Astrocyte of the cerebellum (primary cell): ENCODE measurements around the gene THBS1.

Source experiments
- DNase-seq: peaks from one replicate; pipeline ENCODE4 v3.0.0-alpha.2; 2011; ENCODE audit warnings: low read depth
- H3K4me3 ChIP-seq: 2 replicates; pipeline ENCODE4 v1.5.1; 2011; ENCODE audit warnings: mild to moderate bottlenecking, low read depth, low read length, moderate library complexity
- CTCF ChIP-seq: IDR thresholded peaks from 2 replicates; pipeline ENCODE4 v1.5.1; 2012; ENCODE audit warnings: low read length, low read depth, moderate library complexity, mild to moderate bottlenecking; ENCODE audit errors: missing control alignments
- in situ Hi-C: cut with HindIII; loops from 2 replicates; pipeline ENCODE4 v1.10.0; 2017; ENCODE audit warnings: low sequenced_read_pairs

THBS1 gene

GRCh38 chr15:39589815-39590644 is 9.2 kb downstream of the THBS1 start:
- H3K4me3 ChIP-seq, result no peak overlapping the region
- no peak for DNase-seq
- TF ChIP-seq CTCF, result no peak
- in situ Hi-C loops, result no loop called here

- in situ Hi-C loops, result no loop called here
- DNase-seq, result no peak
- no peak for TF ChIP-seq CTCF
- no peak overlapping the region for H3K4me3 ChIP-seq
These were observed 10.4 kb downstream of the THBS1 start for GRCh38 chr15:39591141-39591895.

GRCh38 chr15:39591896-39592315 is 11.0 kb downstream of the THBS1 start:
- in situ Hi-C loops, result no loop called here
- TF ChIP-seq CTCF, result no peak
- no peak overlapping the region for H3K4me3 ChIP-seq
- no peak for DNase-seq

GRCh38 chr15:39592500-39592899 is 11.6 kb downstream of the THBS1 start:
- no peak for TF ChIP-seq CTCF
- in situ Hi-C loops, result no loop called here
- no peak for DNase-seq
- no peak overlapping the region for H3K4me3 ChIP-seq

GRCh38 chr15:39593071-39593655 is 12.3 kb downstream of the THBS1 start:
- H3K4me3 ChIP-seq, result no peak overlapping the region
- in situ Hi-C loops, result no loop called here
- no peak for TF ChIP-seq CTCF
- DNase-seq, result no peak

GRCh38 chr15:39593656-39594445 is 13.0 kb downstream of the THBS1 start:
- no peak overlapping the region for H3K4me3 ChIP-seq
- TF ChIP-seq CTCF, result no peak
- DNase-seq, result no peak
- in situ Hi-C loops, result no loop called here
